ENCODE results near the gene SEL1L3.

GRCh38 chr4:25821267-25821666, 41.5 kb downstream of the SEL1L3 start:
- TF ChIP-seq ZBTB1 (CRISPR knock-in tag; IDR thresholded peaks at IDR 0.05; ENCODE audit: borderline replicate concordance, low read depth) (no peak), ATF3 (IDR thresholded peaks at IDR 0.05) (no peak), ATF3 (CRISPR knock-in tag; conservative IDR thresholded peaks at IDR 0.05) (no peak), STAT6 (CRISPR knock-in tag; IDR thresholded peaks at IDR 0.05) (no peak), MITF (IDR thresholded peaks at IDR 0.05) (no peak), CGGBP1 (CRISPR knock-in tag; IDR thresholded peaks at IDR 0.05) (no peak), MECOM (CRISPR knock-in tag; IDR thresholded peaks at IDR 0.05) (no peak), FOXP1 (CRISPR knock-in tag; IDR thresholded peaks at IDR 0.05) (no peak), ZNF431 (CRISPR knock-in tag; IDR thresholded peaks at IDR 0.05) (no peak), ERF (CRISPR knock-in tag; IDR thresholded peaks at IDR 0.05) (no peak), EZH2 (IDR thresholded peaks at IDR 0.05; ENCODE audit: borderline replicate concordance, low read depth, low read length) (no peak), L3MBTL2 (IDR thresholded peaks at IDR 0.05) (no peak), EP300 (IDR thresholded peaks at IDR 0.05; ENCODE audit: low read length) (no peak), ELF4 (CRISPR knock-in tag; IDR thresholded peaks at IDR 0.05) (no peak), ZNF274 (IDR thresholded peaks at IDR 0.05; ENCODE audit: borderline replicate concordance, low read depth, low read length) (no peak)
